Activated CD4-positive, alpha-beta T cell treated with anti-CD3 and anti-CD28 coated beads, Interleukin-2, amount 50 U/mL, for 1 hour (primary cell): ENCODE results near the gene TSPO2.

Experiments used
- DNase-seq: peaks from one replicate; pipeline ENCODE4 v3.0.0-alpha.2; 2020

TSPO2 gene

DNA sequence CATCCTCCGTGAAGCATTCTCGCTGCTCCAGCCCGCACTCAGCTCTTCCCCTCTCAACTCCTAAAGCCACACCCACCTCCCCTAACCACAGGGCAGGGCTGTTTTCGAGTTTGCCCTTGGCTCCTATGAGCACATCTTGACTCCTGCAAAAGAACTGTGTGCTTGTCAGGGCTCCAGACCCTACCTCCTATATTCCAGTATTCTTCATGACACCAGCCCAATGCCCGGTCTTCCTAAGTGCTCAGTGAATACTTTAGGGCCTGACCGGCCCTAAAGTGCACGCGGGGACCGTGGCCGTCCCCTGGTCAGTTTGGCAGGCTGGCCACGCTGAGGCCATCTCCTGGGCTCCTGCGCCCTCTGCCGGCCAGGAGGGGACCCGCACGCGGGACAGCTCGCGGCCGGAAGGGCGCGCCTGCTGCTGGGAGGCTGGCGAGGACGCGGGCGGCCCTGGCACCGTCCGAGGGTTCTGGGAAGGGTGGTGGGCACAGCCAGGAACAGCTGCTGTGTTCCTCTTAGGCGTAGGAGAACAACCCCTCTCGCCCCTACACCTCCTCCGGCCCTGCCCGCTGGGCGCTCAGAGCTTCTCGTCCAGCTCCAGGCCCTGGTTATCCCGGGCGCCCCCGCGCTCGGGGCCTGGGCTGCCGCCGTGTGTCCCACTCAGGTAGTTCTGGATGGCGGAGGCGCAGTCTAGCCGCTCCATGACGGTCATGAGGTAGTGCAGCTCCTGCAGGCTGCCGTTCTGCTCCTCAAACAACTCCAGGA, 14.3 kb upstream of the TSPO2 start:
- DNase-seq, result peak; percentile 66

DNA sequence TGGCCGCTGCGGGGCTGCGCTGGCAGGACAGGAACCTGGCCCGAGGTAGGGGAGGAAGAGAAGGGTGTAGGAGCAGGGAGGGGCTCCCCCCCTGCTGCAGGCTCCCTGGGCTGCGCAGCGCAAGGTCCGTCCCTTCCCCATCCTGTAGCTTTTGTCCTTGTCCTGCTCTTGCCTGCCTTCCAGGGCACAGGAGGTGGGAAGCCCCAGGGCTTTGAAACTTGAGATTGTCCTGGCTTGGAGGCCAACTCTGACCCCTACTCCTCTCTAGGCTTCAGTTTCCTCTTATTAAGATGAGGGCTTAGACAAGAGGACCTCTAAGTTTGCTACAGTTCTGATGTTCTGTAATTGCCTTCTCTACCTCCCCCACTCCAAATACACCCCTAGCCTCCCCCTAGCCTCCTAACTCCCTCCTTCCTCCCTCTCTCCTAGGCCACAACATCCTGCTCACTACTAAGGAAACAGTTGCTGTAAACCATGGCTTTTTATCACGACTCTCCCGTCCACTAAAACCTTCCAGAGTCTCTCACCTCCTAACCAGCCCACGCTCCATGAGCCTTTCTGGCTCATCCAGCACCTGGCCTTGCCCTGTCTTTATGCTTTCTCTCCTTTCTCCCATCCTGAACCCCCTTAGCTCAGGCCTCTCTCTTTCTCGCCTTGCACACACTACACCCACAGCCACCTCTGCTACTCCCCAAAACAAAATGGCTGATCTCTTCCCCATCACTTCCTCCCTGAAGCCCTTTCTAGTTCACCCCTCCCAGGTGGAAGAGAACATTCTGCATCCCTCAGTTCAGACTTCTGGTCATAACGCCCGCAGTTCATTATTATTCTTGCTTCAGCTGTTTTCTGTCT, 13.5 kb upstream of the TSPO2 start:
- no peak for DNase-seq

DNA sequence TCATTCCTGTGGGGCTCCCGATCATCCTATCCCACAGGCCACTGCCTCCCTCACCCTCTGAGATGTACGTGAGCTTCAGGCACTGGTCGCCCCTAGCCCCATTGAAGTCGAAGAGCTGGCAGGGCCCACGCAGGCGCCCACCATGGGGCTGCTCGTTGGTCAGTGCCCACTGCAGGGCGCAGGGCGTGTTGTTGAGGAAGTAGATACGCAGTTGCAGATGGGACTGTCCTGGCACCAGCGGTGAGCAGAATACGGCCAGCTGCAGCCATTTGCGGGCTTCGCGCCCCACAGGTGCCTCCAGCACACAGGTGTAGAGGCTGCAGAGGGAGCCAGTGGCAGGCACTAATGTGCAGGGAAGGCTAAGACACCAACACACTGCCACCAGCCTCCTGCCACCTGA, 9.4 kb upstream of the TSPO2 start:
- DNase-seq, result no peak

DNA sequence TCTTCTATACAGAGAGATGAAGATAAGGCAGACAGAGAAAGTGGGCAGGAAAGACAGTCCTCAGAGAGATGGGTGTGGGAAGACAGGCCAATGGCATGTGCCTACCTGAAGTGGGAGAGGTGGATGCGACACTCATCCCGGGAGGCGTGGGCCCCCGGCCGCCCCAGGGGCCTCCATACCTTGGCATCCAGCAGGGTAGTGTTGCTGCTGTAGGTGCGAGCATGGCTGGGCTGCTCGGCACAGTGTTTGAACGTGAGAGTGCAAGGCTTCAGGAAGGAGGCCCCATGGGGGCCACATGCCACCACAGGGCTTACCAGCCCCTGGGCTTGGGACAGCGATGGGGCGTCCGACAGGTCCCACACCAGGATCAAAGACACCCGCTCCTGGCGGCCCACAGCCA, 8.5 kb upstream of the TSPO2 start:
- DNase-seq, result no peak

DNA sequence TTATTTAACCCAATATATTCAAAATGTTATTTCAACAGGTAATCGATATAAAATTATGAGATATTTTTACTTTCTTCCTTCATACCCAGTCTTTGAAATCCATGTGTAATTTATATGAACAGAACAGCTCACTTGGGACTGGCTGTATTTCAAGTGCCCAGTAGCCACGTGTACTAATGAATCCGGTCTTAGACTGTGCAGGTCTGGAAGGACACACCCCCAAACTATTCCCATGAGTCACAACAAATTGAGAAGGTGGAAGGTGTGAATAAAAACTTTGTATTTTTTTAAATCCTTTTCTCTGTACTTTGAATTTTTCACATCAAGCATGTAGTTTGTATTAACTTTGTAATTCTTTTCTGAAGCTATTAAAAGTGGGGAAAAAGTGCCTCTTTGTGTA, 6.1 kb upstream of the TSPO2 start:
- DNase-seq, result no peak

DNA sequence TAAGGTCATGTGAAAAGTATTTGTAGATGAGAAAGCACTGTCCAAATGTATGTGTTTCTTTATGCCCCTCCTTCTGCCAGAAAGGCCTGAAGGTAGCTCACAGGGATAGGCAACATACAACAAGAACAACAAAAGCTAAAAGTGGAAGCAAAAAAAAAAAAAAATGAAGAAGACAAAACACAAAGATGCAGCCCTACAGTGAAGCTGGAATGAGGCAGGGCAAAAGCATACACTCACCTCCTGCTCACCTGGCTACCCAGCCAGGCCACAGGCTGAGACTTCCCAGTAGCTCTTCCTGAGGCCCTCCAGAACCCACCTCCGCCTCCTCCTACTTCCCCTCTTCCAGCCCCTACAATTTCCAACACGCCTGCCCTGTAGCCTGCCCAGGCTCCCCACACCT, 5.7 kb upstream of the TSPO2 start:
- DNase-seq, result no peak

DNA sequence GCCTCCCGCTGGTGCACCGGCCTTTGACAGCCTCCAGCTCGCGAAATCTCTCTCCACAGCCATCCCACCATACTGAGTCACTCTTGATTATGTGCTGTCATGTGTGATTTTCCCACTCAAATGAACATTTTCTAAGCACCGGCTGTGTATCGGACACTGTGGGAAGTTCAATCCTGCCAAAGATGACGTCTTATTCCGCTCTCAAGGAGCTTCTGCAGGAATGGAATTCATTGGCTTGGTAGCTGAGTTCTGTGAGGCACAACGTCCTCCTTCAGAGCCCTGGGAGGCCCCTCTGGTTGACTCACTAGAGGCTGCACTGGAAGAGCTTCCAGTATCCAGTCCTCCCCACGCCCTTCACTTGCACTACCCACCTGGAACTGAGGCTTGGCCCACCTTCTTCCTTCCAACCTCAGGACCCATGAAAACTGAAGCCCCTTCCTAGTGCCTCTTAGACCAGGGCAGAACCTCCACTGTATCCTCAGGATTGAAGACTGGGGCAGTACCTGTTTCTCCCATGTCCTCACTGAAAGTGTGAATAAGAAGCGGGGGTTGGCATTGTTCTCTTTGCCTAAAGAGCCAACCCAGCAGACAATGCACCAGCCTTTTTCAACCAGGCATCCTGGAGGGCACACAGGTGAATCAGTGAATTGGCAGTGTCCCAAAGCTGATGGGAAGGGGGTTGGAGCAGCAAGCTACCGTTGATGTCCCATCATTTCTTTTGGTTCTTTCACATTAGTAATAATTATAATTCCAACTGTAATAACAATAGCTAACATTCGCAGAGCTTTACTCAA, 5.0 kb upstream of the TSPO2 start:
- no peak for DNase-seq

DNA sequence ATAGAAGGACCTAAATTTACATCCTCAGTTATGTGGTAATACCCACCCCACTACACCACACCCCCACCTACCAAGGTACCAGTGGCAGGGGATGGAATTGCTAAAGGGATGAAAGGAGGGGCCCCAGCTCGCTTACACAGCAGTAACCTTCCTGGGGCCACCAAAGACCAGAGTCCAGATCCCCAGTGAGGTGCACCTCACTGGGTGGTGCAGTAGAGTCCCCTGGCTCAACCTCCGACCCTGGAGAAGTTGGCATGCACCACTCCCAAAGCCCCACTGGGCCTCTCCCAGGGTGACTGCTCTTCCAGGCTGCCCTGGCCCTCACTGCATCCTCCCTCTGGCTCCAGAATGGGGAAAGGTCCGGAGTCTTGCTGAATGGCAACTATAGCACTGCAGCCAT, 4.1 kb upstream of the TSPO2 start:
- no peak for DNase-seq

DNA sequence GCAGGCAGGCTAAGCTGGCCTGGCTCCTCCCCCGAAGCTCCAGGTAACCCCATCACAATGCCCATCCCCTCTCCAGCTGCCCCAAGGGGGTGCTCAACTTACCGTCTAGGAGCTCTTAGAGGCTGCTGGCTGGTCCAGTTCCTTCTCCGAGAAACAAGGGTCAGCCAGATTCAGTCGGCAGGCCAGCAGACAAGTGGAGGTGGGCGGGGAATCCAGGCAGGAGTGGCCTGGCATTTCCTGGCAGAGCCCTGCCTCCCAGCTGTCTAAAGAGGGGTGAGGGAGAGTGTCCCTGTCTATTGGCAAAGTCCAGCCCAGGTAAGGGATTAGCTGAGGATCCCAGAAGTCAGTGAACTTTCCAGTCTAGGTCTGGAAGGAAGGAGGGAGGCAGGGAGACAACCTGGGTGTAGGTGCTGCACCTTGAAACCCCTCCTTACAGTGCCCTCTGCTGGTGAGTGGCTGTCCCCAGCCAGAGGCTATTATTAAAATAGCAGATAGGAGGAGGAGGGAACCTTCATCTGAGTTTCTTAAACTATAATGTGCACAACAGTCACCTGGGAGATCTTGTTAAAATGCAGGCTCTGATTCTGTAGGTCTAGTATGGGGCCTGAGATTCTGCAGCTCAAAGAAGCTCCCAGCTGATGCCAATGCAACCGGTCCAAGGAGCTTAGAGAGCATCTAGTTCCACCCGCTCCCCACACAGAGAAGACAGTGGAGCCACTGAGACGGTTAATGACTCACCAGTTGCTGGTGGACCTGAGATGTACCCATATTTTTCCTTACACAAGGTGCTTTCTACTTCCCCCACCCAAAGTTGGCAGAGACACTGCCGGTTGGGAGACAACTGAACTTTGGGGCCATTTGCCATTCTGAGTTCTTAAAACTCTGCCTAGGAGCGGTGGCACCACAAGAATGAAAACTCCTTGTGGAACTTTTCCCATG, 2.9 kb upstream of the TSPO2 start, which contains the start of gene UNC5CL:
Gene UNC5CL, minus strand, starts transcription at position 162 of the 939 bp plus-strand sequence. CDS start 4,147 bp downstream, outside the sequence.
- DNase-seq, result peak; percentile 54

DNA sequence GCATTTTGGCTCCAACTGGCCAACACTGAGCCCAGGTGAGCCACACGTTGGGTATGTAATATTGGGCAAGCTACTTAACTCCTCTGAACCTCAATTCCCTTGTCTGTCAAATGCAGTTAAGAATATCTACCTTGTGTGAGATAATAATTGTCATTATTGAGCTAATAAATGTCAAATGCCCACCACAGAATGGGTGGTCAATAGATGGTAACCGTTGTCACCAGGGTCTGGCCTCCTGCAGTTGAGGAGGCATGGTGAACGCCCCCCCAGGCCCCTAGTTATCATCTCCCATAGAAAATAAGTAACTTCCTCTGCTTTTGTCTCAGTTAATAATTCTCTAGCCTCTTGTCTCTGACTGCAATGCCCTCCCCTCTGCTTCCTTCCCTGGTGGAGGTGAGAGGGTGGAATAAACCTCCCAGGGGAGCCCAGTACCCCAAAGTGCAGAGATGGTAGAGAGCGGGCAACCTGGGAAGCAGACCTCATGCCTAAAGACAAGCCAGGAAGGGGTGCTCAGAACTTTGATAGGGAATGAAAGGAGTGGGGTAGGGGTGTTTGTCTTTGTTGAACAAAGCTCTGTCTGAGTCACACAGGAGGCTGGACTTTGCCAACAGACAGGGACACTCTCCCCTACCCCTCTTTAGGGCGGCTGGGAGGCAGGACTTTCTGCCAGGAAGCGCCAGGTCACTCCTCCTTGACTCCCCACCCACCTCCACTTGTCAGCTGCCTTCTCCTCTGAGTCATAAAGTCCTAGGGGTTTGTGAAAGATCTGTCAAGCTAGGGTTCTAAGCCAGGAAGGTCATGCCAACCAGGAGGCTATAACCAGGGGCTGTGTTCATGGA, 1.9 kb upstream of the TSPO2 start:
- no peak for DNase-seq

DNA sequence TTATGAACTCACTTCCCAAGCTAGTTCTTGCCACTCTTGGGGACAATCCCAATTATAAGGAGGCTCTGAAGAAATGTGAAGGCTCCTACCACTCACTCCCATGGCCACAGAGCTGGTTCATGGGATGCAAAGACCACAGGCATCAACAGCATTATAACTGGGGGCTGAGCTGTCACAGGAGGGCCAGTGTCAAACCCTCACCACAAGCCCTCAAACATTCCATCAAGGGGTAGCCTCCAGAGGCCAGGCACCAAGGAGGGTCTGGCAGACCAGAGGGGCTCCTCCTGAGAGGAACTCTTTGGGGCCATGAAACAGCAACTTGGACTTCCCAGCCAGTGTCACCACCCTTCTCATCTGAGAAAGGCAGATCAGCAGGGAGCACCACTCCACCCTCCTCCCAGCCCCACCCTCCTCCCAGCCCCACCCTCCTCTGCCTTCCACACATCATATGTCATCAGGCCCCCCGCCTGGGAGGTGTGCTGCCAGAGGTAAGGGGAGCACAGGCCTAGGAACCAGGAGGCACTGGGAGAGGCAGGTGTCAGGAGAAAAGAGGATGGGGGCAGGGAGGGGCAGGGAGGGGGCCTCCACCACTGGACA, 1.2 kb upstream of the TSPO2 start:
- DNase-seq, result no peak

DNA sequence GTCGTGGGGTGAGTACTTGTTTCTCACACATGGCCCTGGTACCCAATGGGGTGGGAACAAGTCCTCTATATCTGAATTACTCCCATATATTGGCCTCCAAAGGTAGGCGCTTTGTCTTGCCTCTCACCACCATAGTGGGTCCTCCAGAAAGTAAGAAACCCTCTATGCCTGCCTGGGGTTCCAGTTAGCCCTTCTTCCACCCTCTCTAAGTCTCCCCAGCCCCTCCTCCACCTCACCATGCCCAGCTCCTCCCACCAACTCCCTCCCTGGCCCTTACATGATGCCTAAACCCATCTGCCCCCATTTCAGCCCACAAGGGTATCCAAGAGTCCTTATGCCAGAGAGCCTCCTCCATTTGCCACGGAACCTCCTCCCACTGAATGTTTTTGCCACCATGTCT, 884 bp downstream of the TSPO2 start:
- no peak for DNase-seq

DNA sequence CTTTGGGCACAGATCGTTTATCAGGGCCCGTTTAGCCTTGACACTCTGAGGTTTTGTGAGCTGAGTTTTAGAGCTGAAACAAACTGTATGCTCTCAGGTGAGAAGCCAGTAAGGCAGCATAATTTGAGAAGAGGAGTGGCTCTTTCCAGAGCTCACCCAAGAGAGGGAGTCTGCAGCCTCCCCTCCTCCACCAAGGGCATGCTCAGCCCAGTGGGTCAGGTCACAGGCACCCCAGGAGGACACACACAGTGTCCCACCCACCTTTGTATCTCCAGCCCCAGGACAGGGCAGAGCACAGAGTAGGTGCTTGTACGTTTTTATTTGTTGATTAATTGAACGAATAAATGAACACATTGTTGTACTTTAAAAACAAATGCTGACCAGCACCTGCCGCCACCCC, 3.4 kb downstream of the TSPO2 start:
- DNase-seq, result no peak

DNA sequence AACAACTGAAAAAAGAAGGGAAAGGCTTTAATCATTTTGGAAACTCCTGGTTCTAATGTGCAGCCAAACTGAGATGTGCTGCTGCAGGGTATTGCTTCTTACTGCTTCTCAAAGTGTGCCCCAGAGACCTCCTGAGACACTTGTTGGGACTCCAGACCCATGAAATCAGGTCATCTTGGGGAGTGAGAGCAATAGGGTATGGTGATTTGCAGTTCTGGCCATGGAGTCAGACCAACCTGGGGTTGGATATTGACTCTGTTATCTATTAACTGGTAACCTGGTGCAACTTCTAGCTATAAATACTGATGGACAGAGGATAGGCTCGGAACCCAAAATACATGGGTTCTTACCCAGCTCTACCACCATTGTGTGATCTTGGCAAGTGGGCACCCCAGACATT, 3.8 kb downstream of the TSPO2 start:
- no peak for DNase-seq

DNA sequence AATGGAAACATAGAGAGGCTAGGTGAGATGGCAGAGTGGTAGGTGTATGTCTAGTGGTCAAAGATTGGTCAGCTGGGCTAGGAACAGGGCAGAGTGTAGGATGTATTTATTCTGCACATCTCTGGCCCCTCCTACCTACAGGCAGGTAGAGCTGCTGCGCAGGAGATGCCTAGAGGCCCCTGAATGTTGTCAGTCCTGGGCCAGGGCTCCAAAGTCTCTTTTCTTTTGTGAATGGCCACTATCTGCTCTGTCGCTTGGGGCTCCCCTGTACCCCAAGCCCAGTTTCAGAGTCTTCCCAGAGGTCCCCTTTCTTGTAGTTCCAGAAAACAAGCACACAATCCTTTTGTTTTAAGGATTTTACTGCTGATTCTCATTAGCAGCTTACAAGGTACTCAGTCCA, 5.0 kb downstream of the TSPO2 start:
- DNase-seq, result no peak

DNA sequence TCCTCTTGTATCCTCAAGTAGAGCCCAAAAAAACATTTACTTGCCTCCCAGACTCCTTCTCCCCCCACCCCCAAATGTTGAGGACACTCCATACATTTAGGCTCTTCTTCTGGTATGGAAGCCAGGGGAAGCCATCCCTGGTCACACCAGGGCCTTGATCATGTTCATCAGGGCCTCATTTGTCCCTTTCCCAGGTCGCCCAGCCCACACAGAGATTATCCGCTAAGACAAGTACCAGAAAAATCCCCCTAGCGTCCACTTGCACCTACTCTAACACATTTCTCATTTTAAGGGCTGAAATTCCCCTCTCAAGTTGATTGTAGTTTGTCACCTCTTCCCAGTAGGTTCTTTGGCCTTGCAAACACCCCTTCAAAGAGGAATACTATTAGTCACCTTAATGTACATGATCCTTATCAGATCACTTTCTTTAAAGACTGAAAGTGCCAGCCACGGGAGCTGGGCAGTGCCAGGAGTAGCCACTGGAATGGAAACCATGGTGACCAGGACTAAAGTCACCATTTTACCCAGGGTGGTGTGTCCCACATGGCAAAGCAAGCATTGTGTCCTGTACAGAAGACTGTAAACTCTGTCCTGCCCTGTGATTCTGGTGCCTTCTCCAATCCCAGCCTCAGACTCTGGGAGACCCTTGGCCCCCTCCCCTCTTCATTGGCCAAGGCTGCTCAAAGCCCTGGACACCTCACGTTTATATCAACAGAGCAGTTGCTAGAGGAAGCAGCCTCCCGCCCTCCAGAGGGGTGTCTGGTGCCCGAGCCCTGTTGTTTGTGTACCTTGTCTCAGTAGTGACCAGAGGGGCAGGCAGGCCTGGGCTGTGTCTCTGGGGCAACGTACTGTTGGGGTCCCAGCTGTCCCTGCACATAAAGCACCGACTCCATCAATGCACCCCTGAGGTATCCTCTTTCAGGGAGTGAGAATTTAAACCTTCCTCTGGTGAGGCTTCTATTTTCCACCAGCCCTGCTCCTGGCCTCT, 5.8 kb downstream of the TSPO2 start:
- DNase-seq, result no peak

DNA sequence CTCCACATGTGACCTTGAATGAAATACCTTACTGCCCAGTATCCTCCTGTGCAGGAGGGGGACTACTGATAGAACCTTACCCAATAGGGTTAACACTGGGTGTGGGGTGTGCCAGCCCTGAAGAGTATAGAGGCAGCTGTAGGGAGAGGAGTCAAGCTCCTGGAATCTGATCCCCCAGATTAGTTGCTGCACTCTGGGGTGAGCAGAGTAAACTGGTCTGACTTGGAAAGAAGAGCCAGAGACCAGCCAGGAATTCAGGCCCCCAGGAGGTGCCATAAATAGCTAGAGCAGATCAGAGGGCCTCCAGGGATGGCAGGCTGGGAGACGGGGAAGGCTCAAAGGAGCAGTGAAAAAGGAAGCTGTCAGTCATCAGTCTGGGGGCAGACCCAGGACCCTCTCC, 7.3 kb downstream of the TSPO2 start:
- no peak for DNase-seq

DNA sequence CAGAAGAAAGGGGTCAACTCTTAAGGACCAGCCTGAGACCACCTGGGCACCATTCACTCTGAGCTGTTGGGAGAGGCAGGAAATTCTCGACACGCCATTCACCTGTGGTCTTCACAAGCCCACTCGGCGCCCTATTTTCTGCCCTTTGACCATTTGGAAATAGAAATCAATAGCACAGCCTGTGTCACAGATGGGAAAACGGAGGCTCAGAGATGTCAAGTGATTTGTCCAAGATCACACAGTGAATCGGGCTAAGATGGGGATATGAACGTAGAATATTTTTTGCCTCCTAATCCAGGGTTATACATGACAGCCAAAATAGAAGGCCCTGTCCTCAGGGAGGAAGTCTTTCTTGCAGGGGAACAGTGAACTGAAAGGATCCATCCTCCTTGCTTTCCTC, 7.7 kb downstream of the TSPO2 start:
- DNase-seq, result no peak

DNA sequence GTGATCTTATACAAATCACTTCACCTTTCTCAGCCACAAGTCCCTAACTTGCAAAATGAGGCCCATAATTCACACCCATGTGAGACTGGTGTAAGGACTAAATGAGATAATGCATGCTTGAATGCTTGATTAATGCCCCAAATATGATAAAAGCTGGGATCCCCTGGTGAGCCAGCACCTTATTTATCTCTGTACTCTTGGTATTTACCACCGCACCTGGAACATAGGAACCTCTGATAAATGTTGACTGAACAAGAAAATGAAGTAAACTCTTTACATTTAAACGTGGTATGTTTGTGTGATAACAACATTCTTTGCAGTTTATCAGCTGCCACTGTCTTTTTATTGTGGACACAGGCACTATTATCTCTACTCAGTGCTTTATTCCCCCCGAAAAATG, 8.3 kb downstream of the TSPO2 start:
- DNase-seq, result no peak

DNA sequence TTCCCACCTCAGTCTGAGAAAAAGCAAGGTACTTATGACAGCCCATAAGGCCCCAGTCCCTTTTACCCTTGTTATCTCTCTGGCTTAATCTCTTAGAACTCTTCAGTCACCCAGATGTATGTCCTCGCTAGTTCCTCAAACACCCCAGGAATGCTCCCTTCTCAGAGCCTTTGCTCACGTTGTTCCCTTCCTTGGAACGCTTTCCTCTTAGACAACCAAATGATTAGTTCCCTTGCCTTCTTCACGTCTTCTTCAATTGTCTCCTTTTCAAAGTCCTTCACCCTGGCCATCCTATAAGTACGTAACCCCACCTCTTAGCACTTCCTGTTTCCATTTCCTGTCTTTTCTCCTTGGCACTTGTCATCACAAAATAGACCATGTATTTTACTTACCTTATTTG, 9.6 kb downstream of the TSPO2 start:
- DNase-seq, result no peak
